Stimulated activated effector memory CD8-positive, alpha-beta T cell treated with anti-CD3 and anti-CD28 coated beads, Interleukin-12 subunit alpha, Interleukin-12 subunit beta, amount 100 ng/mL, for 72 hours (primary cell): ENCODE measurements around the gene NSUN2.
"Not testable (repeated sequence)": the region's sequence is repeated elsewhere in the genome, so short reads cannot be mapped to it uniquely, and the experiment has no call there.

Experiments
- ATAC-seq: fragments of 150-1000 bp; cut with Tn5 transposase; 2 replicates; pipeline ENCODE4 v1.10.0; 2021
- DNase-seq, 2 donors: peaks; one replicate each; pipeline ENCODE4 v3.0.0; 2021 to 2022; ENCODE audit warnings: low spot score in 2 of 2
- H3K27ac Mint-ChIP-seq: one replicate; pipeline ENCODE4 v1.8.0; 2022; ENCODE audit warnings: mild to moderate bottlenecking, mixed read lengths
- H3K36me3 Mint-ChIP-seq: one replicate; pipeline ENCODE4 v1.8.0; 2022; ENCODE audit warnings: mild to moderate bottlenecking, mixed read lengths
- H3K4me1 Mint-ChIP-seq: one replicate; pipeline ENCODE4 v1.8.0; 2022; ENCODE audit warnings: mixed read lengths
- H3K4me3 Mint-ChIP-seq: one replicate; pipeline ENCODE4 v1.8.0; 2022; ENCODE audit warnings: mild to moderate bottlenecking, mixed read lengths
- H3K9me3 Mint-ChIP-seq: one replicate; pipeline ENCODE4 v1.8.0; 2022; ENCODE audit warnings: mixed read lengths

Gene NSUN2

DNA sequence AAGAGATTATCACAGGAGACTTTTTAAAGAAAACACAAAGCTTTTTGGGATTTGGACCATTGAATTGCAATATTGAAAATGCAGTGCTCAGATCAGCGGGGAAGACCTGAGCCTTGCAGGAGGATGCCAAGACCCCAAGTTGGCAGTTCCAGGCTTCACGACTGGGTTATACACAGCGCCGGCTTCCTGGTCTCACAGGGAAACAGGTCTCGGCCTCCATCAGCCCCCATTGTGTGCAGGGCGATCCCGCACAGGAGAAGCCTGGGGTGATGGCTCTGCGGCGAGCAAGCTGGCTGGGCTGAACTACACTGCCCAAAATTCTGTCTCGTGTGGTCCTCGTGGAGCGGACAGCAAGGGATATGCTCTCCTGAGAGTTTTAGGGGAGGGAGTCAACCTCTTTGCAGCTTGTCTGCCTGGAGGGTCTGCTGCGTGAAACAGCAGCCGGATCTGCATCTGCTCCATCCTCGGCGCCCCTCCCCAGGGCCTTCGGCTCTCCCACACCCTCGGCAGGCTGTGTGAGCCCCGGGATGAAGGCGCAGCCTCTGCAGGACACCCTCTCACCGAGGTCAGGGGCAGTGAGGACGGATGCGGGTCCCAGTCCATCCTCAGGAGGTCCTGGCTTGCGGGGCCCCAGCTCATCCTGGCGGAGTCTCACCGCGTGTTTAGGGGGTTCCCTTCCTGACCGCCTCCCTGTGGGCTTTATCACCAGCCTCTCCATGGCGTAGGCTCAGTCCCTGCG lies 60.6 kb downstream of the NSUN2 start:
- ATAC-seq (peak; percentile 25), DNase-seq (peak in 1 of 2 donors; percentile 44)
- no peak overlapping the region for H3K4me3 Mint-ChIP-seq
- no peaks in the 10 kb centered on the region for H3K36me3 Mint-ChIP-seq
- H3K27ac Mint-ChIP-seq: no peak overlapping the region
- no peaks in the 10 kb centered on the region for H3K9me3 Mint-ChIP-seq
- H3K4me1 Mint-ChIP-seq: no peaks in the 10 kb centered on the region

DNA sequence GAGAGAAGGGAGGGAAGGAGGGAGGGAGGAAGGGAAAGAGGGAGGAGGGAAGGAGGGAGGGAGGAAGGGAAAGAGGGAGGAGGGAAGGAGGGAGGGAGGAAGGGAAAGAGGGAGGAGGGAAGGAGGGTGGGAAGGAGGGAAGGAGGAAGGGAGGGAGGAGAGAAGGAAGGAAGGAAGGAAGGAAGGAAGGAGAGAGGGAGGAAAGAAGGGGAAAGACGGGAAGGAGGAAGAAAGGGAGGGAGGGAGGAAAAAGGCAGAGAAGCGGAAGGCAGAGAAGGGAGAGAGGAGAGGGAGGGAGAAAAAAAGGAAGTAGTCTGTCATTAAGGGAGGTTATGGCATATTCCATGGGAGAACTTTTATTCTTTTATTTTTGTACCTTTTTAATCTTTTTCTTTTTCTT lies 61.2 kb downstream of the NSUN2 start:
- not testable (repeated sequence) for ATAC-seq, H3K27ac Mint-ChIP-seq, H3K9me3 Mint-ChIP-seq, H3K4me3 Mint-ChIP-seq, H3K36me3 Mint-ChIP-seq, DNase-seq, H3K4me1 Mint-ChIP-seq

- no peak overlapping the region for H3K27ac Mint-ChIP-seq
- H3K4me3 Mint-ChIP-seq: no peak overlapping the region
- H3K36me3 Mint-ChIP-seq: no peaks in the 10 kb centered on the region
- DNase-seq (peak in 1 of 2 donors; percentile 23), ATAC-seq (no peak)
- H3K4me1 Mint-ChIP-seq: no peaks in the 10 kb centered on the region
- no peaks in the 10 kb centered on the region for H3K9me3 Mint-ChIP-seq
Observed at GRCh38 chr5:6570530-6570929, 62.3 kb downstream of the NSUN2 start.

DNA sequence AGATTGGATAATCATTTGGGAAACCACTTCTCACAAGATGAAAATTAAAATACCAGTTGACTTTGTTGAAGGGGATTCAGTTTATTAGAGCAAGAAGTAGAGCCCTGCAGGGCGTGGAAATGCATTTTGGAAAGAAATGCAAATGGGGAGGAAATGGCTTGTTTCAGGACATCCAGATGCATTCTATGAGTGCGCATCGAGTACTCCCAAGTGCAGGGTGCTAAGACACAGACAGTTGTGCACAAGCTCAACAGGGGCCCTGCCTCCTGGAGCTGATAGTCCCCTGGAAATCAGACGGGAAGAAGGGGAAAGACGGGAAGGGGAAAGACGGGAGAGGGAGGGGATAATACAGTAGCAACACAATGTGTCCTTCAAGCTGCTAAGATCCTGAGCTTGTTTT lies 64.0 kb downstream of the NSUN2 start:
- ATAC-seq (no peak), DNase-seq (peak in 1 of 2 donors; percentile 32)
- H3K4me1 Mint-ChIP-seq: no peaks in the 10 kb centered on the region

DNA sequence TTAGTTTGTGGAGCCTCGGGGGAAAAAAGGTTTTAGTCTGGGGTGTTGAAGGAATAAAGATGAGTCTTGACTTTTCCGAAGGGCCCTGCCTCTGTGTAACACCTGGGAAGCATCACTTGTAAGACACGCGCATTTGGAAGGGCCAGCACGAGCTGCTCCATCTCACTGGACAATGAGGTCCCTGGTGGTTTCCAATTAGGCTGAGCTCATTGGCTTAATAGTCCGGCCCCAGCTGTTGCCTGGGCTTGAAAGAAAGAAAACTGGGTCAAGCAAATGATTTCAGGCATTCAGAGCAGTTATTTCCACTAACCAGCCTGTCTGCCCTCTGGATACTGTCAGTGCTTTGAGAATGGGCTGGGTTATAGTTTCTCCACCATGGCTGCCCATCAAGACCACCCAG lies 64.5 kb downstream of the NSUN2 start:
- no peaks in the 10 kb centered on the region for H3K9me3 Mint-ChIP-seq
- no peaks in the 10 kb centered on the region for H3K4me1 Mint-ChIP-seq

More for the DNA sequence above, 64.0 kb downstream of the NSUN2 start:
- no peak overlapping the region for H3K27ac Mint-ChIP-seq
- no peaks in the 10 kb centered on the region for H3K9me3 Mint-ChIP-seq
- H3K4me3 Mint-ChIP-seq: no peak overlapping the region
- H3K36me3 Mint-ChIP-seq: no peaks in the 10 kb centered on the region

DNA sequence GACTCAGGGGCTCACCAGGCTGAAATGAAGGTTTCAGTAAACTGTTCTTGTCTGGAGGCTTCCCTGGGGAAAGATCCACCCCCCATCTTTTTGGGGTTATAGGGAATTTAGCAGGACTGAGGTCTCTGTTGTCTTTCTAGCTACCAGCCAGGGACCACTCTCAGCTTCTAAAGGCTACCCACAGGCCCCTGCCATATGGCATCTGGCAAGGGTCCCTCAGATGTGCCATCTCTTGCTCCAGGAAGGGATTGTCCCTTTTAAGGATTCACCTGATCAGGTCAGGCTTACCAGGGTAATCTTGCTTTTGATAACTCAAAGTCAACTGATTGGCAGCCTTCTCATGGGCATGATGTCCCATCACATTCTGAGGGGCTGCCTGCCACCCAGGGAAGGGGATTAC lies 65.0 kb downstream of the NSUN2 start:
- Mint-ChIP-seq H3K9me3 (no peaks in the 10 kb centered on the region), H3K4me3 (no peak overlapping the region), H3K27ac (no peak overlapping the region), H3K36me3 (no peaks in the 10 kb centered on the region), H3K4me1 (no peaks in the 10 kb centered on the region)
- DNase-seq (no peak), ATAC-seq (no peak)

More for the DNA sequence above, 64.5 kb downstream of the NSUN2 start:
- DNase-seq: no peak
- Mint-ChIP-seq H3K36me3 (no peaks in the 10 kb centered on the region), H3K4me3 (no peak overlapping the region), H3K27ac (no peak overlapping the region)
- no peak for ATAC-seq

DNA sequence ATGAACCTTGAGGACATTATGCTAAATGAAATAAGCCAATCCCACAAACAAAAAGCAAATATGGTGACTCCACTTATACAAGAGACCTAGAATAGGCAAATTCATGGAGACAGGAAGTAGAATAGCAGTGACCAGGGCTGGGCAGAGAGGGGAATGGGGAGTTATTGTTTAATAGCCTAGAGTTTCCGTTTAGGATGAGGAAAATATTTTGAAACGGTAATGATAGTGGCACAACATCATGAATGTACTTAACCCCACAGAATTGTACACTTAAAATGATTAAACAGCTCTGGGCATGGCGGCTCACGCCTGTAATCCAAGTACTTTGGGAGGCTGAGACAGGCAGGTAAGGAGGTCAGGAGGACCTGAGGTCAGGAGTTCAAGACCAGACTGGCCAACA lies 65.8 kb downstream of the NSUN2 start:
- no peak overlapping the region for H3K27ac Mint-ChIP-seq
- no peaks in the 10 kb centered on the region for H3K36me3 Mint-ChIP-seq
- H3K4me1 Mint-ChIP-seq: no peaks in the 10 kb centered on the region
- no peaks in the 10 kb centered on the region for H3K9me3 Mint-ChIP-seq
- no peak overlapping the region for H3K4me3 Mint-ChIP-seq
- peak in 1 of 2 donors; percentile 7 for DNase-seq
- ATAC-seq: no peak

DNA sequence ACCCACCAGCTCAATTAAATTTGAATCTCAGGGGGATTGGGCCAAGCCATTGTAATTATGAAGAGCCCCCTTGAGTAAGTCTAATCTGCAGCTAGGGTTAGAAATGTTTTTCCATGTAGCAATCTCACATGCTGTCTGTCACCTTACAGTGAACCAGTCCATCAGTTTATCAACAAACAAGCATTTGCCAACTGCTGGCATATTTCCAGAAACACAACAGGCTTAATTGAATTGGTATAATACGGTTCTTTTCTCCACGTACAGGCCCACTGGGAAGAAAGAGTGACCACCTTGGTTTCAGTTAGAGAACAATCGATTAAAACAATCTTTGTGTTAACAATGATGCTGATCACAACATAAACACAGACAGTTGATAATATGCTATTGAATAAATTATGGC lies 67.4 kb downstream of the NSUN2 start:
- H3K36me3 Mint-ChIP-seq: no peaks in the 10 kb centered on the region
- H3K4me3 Mint-ChIP-seq: no peak overlapping the region
- no peak for ATAC-seq
- no peak for DNase-seq
- H3K4me1 Mint-ChIP-seq: no peaks in the 10 kb centered on the region
- H3K27ac Mint-ChIP-seq: no peak overlapping the region
- H3K9me3 Mint-ChIP-seq: no peaks in the 10 kb centered on the region

- no peaks in the 10 kb centered on the region for H3K9me3 Mint-ChIP-seq
- no peaks in the 10 kb centered on the region for H3K36me3 Mint-ChIP-seq
- H3K27ac Mint-ChIP-seq: no peak overlapping the region
- no peak overlapping the region for H3K4me3 Mint-ChIP-seq
- no peaks in the 10 kb centered on the region for H3K4me1 Mint-ChIP-seq
- peak in 1 of 2 donors; percentile 28 for DNase-seq
- no peak for ATAC-seq
Observed at GRCh38 chr5:6557807-6558575, 74.9 kb downstream of the NSUN2 start.

GRCh38 chr5:6556802-6557102 lies 76.1 kb downstream of the NSUN2 start:
- Mint-ChIP-seq H3K36me3 (no peaks in the 10 kb centered on the region), H3K4me3 (no peak overlapping the region), H3K27ac (no peak overlapping the region), H3K9me3 (no peaks in the 10 kb centered on the region), H3K4me1 (no peaks in the 10 kb centered on the region)
- DNase-seq (no peak), ATAC-seq (no peak)

- DNase-seq: peak in 1 of 2 donors; percentile 22
- no peaks in the 10 kb centered on the region for H3K36me3 Mint-ChIP-seq
- H3K9me3 Mint-ChIP-seq: no peaks in the 10 kb centered on the region
- no peak overlapping the region for H3K27ac Mint-ChIP-seq
- no peaks in the 10 kb centered on the region for H3K4me1 Mint-ChIP-seq
- no peak overlapping the region for H3K4me3 Mint-ChIP-seq
- ATAC-seq: no peak
Observed at GRCh38 chr5:6556089-6556801, 76.6 kb downstream of the NSUN2 start.

DNA sequence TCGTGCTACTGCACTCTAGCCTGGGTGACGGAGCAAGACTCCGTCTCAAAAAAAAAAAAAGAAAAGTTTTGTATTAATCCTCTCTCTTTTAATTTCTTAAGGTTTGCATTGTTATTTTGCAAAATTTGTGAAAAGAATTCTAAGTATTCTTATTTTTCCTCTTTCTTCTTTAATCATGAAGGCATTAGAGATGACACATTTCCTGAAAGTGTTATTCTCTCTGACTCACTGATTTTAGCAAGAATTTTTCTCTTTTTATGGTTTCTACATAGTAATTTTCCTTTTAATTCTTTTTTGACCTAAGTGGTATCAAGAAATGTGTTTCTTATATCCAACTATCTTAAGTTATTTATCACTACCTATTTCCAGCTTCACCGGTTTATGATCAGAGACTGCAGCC lies 78.0 kb downstream of the NSUN2 start:
- H3K27ac Mint-ChIP-seq: no peak overlapping the region
- DNase-seq (no peak), ATAC-seq (no peak)
- H3K9me3 Mint-ChIP-seq: no peaks in the 10 kb centered on the region
- no peaks in the 10 kb centered on the region for H3K4me1 Mint-ChIP-seq
- no peaks in the 10 kb centered on the region for H3K36me3 Mint-ChIP-seq
- H3K4me3 Mint-ChIP-seq: no peak overlapping the region

GRCh38 chr5:6553972-6554371 lies 78.9 kb downstream of the NSUN2 start:
- no peak for ATAC-seq
- no peaks in the 10 kb centered on the region for H3K36me3 Mint-ChIP-seq
- H3K4me3 Mint-ChIP-seq: no peak overlapping the region
- H3K9me3 Mint-ChIP-seq: no peaks in the 10 kb centered on the region
- no peaks in the 10 kb centered on the region for H3K4me1 Mint-ChIP-seq
- no peak overlapping the region for H3K27ac Mint-ChIP-seq
- DNase-seq: peak in 1 of 2 donors; percentile 34

- ATAC-seq (no peak), DNase-seq (peak in 1 of 2 donors; percentile 25)
- no peaks in the 10 kb centered on the region for H3K4me1 Mint-ChIP-seq
- H3K27ac Mint-ChIP-seq: no peak overlapping the region
- H3K36me3 Mint-ChIP-seq: no peaks in the 10 kb centered on the region
- H3K4me3 Mint-ChIP-seq: no peak overlapping the region
- H3K9me3 Mint-ChIP-seq: peaks cover 3% of the 10 kb centered on the region
Observed at GRCh38 chr5:6552612-6553011, 80.2 kb downstream of the NSUN2 start.

DNA sequence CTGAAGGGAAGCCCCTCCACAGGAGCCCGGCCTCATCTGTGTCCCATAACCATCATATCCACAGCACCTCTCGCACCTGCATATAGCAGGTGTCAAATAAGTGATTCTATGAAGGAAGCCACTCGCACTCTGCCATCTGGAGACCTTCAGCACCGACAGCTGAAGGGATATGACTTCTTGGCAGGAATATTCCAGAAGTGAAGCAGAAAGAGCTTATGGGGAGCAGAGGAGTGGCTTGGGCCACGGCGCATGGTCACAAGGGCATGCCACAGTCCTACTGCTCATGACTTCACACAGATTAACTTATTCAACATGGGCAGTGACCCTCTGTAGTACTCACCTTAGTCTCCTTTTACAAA lies 80.9 kb downstream of the NSUN2 start:
- H3K4me1 Mint-ChIP-seq: no peaks in the 10 kb centered on the region
- no peaks in the 10 kb centered on the region for H3K36me3 Mint-ChIP-seq
- H3K4me3 Mint-ChIP-seq: no peak overlapping the region
- no peak overlapping the region for H3K27ac Mint-ChIP-seq
- peaks cover 3% of the 10 kb centered on the region for H3K9me3 Mint-ChIP-seq
- DNase-seq (peak in 1 of 2 donors; percentile 29), ATAC-seq (no peak)
